GM23248 (cell line): ENCODE measurements around the gene CSE1L.
"Not testable (repeated sequence)": the region's sequence is repeated elsewhere in the genome, so short reads cannot be mapped to it uniquely, and the experiment has no call there.

Experiments used
- EZH2 ChIP-seq: fragments of 200-600 bp; sonication (generic); IDR thresholded peaks from 2 replicates; pipeline ENCODE4 v1.6.1; 2018; ENCODE audit warnings: antibody characterized with exemption, mild to moderate bottlenecking; ENCODE audit not compliant: insufficient read depth, poor library complexity, severe bottlenecking
- EZH2phosphoT487 ChIP-seq: fragments of 200-600 bp; sonication (generic); IDR thresholded peaks from 2 replicates; pipeline ENCODE4 v1.6.1; 2018; ENCODE audit warnings: antibody characterized with exemption, moderate library complexity, mild to moderate bottlenecking, low read depth; ENCODE audit not compliant: insufficient read depth

DNA sequence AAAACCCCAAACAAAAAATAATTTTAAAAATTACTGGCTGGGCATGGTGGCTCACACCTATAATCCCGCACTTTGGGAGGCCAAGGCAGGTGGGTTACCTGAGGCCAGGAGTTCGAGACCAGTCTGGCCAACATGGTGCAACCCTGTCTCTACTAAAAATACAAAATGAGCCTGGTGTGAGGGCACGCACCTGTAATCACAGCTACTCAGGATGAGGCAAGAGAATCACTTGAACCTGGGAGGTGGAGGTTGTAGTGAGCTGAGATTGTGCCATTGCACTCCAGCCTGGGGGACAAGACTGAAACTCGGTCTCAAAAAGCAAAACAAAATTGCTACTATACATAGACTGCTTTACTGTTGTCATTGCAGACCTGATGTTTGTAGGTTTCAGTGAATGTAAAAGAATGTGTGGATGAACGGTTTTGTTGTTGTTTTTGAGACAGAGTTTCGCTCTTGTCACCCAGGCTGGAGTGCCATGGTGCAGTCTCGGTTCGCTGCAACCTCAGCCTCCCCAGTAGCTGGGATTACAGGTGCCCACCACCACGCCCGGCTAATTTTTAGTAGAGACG, 59.0 kb downstream of the CSE1L start:
- TF ChIP-seq EZH2phosphoT487, EZH2: not testable (repeated sequence)
